GM19438 (cell line): ENCODE data around the gene CTIF.

Experiments used
- ATAC-seq: cut with Tn5 transposase; IDR thresholded peaks from one replicate; pipeline ENCODE4 v1.9.1; 2021; ENCODE audit warnings: low read depth; ENCODE audit not compliant: unreplicated experiment

Gene CTIF

DNA sequence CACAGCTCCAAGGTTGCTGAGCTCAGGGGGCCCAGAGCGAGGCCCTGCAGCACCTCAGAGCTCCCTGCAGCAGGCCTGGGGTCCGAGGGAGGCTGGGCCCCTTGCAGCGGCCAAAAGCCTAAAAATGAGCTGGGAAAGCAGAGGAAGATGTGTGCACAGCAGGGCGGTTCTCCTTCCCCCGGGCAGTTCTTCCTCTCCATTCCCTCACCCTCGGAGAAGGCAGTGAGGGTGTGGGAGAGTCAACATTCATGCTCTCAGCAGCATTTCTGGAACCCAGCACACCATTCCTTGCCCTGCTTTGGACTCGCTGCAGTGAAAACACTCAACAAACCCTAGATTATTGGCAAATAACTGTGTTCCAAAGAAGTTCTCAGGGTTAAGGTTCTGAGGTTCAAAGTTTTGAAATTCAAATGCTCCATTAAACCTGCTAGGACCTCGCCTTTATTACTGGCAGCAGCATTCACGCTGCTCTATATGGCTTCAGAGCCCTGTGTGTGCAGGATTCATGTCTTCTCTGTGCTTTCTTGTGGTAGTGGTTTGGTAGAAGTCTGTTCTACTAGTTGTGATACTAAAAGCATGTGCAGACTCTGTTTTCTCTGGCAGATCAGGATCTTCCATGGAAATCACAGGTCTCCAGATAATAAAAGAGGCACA is 79.1 kb downstream of the CTIF start:
- ATAC-seq = no peak

DNA sequence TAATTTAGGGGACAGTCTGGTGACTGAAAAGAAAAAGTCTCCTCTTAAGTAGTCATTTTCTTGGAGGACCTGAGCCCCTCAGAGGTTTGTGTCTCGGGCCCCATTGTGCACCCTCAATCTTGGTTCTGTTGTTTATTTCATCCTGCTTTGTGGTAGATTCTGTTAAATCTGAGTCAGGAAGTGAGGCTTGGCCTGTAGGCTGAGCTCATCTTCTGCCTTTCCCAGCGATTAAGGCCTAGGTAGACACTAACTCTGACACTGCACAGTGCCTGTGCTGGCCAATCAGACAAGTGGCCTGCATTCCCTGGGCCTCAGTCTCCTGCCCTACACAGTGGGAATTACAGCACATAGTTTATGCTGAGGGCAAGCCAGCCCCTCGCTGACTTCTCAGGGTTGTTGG is 80.2 kb downstream of the CTIF start:
- ATAC-seq = no peak

DNA sequence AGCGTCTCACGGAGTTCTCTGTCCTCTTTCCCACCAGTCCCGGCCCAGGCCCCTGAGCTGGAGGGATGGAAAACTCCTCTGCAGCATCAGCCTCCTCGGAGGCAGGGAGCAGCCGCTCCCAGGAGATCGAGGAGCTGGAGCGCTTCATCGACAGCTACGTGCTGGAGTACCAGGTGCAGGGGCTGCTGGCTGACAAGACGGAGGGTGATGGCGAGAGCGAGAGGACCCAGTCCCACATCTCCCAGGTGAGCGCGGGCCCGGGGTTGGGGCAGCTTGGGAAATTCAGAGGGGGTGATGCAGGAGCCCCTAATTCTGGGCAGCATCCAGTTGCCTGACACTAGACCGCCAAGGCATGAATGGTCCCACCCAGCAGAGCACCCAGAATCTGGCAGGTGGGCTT is 80.7 kb downstream of the CTIF start:
- no peak for ATAC-seq

DNA sequence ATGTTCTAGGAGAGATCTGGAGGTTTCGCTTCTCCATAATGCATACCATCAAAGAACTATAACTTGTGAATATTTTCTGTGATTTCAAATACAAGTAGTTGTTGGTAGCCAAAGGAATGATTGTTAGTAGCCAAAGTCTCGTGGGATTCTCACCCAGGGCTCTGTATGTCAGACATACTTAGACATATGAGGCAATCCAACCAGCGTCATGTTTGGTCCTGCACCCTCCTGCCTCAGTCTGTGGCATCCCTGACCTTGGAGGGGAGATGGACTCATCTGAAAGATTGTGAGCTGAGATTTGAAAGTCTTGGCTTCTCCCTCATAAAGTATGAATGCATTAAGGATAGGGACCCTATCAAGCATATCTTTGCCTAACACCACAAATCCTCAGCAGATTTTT is 81.2 kb downstream of the CTIF start:
- no peak for ATAC-seq

DNA sequence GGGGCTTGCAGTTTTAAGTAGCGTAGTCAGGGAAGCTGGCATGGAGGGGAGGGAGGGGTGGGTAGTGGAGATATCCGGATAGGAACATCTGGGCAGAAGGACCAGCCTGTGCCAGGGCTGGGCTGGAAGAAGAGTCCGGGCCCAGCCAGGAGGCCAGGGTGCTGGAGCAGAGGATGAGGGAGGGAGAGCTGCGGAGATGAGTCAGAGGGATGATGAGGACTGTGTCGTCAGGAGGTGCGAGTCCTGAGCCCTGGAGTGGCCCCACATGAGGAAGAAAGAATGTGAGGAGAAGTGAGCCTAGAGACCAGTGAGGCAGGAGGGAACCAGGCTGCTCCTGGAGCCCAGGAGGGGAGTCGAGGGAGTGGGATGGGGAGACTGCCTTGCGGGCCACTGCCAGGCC is 82.4 kb downstream of the CTIF start:
- ATAC-seq = no peak

DNA sequence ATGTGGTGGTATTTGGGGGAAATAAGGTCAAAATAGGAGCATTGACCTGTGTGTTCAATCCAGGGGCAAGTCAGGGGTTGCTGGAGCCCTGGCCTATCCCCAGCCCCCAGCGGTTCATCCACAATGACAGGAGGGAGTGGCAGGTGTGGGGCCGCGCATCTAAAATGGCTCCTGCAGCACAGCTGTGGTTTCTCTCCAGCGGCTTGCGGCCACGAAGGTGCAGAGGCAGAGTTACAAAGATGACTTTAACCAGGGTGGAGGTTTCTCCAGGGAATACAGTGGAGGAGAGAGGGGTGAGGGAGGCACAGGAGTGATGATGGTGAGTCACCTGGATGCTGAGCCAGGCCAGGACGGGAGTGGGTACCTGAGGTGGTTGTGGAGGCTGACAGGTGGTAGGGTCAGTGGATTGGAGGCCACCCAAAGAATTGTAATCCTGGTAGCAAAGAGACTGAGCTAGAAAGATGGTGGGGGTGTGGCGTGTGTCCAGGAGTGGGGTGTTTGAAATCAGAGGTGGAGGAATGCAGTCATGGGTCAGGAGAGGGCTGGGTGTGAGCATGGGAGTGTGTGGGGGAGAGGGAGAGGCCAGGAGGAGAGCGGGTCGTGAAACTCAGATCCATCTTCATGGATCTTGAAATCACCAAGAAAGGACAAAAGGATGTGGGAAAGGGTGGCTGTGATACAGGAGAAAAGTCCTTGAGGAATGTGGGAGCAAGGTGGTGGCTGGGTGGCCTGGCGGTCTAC is 83.2 kb downstream of the CTIF start:
- ATAC-seq = no peak

DNA sequence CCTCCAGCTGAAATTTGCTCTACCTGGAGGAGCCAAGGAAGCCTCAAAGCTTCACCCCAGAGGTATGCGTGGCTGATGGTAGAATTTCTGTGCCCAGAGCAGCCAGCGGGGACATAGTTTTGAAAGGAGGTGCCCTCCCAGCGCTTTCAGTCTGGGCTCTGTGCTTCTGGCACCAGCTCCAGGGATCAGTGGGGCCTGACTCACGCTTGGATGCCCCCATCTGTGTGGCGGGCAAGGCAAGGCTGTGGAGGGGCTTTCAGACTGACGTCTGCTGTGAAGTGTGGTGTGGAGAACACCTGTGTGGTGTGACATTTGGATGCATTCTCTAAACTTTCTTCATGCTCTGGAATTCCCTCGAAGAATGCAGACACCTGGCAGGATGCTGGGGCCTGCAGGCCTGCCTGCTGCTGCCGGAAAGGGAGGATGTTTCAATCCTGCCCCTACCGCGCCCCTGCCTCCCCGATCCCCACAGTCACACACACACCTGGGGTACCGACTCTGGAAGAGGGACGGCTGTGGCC is 84.1 kb downstream of the CTIF start:
- ATAC-seq = no peak

DNA sequence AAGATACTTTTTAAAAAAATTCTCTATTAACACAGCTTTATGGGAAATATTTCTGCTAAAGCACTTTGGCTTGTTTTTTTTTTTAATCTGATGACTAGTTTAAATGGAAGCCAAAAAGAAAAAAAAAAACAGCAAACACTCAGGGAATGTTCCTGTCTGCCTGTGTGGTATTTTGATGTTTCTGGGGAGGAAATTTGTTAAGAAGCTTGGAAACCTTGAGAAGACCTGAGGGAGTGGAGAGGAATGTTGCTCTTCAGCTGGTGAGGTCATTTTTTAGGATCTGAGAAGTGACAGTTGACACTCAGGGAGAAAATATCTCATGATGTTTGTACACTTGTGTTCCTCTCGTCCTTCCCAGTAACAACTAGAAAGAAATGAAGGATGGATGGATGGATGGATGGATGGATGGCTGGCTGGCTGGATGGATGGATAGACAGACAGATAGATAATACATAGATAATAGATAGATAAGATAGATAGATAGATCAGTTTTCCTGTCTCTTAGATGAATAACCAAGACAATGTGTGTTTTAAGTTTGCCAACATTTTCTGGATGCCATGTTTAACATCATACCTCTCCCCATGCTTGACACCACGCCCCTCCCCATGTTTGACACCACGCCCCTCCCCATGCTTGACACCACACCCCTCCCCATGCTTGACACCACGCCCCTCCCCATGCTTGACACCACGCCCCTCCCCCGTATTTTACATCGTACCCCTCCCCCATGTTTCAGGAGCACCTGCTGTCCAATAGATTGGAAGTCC is 84.8 kb downstream of the CTIF start:
- no peak for ATAC-seq

DNA sequence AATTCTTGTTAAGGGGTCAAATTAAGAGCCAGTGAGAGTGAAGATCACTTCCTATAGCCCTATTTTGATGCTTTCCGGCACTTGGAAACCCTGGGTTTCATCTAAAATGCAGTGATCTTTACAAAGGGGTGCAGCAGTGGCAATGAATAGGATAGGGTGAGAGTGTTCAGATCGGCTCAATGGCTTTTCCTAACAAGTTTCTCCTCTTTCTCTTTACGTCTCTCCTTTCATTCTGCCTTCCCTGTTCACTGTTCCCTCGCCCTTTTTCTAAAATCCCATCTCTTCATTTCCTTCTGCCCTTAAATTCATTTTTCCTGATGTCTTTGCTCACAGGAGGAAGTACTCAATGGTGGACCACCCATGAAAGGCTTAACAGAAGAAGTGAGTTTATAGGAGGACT is 86.0 kb downstream of the CTIF start:
- no peak for ATAC-seq

DNA sequence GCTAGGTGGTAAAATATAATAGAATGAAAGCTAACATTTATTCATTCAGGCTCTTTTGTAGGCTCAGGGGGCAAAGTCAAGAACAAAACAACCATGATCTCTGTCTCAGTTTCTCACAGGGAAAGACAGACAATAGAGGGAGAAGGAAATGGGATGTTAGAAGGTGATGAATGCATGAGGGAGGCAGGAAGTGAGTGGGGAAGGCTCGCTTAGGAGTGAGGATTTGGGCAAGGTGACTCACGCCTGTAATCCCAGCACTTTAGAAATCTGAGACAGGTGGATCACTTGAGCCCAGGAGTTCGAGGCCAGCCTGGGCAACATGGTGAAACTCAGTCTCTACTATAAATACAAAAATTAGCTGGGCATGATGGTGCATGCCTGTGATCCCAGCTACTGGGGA is 88.4 kb downstream of the CTIF start:
- ATAC-seq = no peak

DNA sequence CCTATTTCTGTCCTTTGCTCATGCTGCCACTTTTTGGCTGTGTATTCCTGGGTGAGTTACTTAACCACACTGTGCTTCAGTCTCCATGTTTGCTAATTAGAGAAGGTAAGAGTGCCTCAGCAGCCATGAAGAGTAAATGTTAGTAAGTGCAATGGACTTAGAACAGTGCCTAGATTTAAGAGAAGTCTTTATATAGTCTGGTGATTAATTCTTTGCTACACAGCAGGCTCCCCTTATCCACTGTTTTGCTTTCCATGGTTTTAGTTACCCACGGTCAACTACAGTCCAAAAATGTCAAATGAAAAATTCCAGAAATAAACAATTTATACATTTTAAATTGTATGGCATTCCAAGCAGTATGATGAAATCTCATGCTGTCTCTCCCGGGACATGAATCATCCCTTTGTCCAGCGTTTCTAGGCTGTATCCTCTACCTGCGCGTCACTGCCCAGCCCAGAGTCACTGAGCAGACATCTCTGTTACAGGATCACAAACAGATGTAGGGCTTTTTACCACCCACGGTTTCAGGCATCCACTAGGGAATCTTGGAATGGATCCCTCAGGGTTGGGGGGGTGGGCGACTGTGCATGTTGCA is 91.0 kb downstream of the CTIF start:
- ATAC-seq = no peak

DNA sequence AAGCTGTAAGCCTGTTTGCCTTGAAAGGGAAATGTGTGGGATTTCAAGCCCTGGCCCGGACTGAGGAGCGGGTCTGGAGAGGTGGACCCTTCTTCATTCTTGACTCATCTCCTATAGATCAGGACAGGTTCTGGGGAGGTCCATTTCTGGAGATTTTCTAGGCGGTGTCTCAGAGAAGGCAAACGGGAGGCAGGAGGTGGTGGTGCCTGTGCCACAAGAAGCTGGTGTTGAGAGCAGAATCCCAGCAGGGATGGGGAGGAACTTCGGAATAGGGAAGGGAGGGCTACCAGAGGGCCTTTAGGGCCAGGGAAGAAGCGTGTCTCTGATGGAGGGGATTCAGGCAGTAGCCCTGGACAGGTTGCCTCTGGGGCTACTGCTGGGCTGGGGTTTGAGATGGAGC is 93.0 kb downstream of the CTIF start:
- ATAC-seq = no peak

DNA sequence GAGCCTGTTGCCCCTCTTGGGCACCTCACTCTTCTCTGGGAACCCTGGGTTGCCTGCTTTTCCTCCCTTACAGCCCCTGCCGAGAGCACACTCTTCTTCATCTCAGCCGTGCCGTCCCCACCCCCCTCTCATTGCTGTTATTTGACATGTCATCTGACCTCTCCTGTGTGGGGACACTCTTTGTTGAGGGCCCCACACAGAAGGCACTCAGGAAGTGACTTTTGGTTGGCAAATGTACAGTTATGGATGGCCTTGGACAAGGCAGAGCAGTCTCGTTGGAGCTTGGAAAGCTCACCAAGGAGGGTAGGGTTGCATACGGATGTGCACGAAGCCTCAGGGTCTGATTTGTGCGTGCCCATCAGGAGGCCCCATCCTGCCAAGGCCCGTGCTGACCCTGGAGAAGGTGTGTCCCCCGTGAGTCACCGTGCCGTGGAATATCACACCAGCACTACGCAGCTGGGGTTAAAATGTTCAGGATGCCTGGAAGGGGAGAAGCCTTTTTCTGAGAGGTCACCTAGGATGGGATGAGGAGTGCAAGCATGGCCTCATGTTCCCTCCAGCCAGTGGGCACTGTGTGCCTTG is 93.9 kb downstream of the CTIF start:
- ATAC-seq = no peak

DNA sequence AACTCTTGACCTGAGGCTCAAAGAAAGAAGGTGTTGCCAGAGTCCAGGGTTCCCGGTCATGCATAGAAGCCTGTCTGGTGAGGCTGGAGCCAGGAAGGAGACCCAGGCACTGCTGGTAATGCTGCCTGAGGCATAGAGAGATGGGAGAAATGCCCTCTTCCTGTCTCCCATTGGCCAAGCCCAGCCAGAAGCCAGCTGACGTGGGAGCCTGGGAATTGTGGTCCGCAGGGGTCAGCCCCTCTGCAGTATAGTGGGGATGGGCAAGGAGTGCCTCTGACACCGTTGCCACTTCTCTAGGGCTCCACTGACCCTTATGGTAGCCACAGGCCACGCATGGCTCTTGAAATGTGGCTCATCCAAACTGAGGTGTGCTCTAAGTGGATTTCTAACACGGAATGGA is 95.7 kb downstream of the CTIF start:
- no peak for ATAC-seq

DNA sequence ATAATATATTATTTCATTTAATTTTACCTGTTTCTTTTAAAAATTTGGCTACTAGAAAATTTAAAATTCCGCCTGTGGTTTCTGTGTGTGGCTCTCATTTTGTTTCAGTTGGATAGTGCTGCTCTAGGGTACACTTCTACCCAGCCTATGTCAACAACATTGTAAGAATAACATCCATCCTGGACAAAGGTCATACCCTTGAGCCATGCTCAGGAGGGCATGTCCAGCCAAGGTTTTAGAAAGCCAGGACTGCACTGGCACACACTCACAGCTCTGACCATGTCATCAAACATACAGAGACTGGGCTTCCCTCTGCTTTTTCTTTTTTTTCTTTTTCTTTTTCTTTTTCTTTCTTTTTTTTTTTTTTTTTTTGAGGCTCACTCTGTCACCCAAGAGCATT is 96.1 kb downstream of the CTIF start:
- ATAC-seq = no peak

DNA sequence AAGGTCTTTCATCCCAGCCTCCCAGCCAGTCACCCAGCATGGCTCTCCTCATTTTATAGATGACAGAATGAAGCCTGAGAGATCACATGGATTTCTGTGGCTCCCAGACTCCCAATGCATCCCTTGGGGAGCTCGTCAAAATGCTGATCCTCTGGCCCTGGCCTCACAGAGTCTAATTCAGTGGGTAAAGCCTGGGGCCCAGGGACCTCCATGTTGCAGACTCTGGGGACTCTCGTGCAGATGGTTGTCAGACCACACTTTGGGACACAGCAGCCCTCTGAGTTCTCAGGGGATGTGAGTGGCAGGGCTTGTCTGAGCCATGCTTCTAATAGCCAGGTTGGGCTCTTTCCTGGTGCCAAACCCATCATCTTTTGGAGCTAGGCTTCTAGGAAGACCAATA is 97.0 kb downstream of the CTIF start:
- ATAC-seq = no peak

DNA sequence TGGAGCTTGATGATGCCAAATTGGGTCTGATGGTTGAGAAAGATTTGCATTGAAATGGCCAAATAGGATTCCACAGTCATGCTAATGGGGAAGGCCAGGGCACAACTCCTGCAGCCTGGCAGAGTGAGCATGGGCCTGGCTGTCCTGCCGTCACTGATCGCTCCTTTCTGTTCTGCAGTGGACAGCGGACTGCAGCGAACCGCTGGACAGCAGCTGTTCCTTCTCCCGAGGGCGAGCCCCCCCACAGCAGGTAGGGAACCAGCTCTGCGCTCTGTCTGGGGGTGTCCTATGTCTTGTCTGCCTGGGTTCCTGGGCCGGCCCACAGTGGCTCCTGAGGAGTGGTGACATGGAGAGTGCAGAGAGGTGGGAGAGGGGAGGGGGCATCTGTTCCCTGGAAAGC is 97.6 kb downstream of the CTIF start:
- ATAC-seq = no peak

DNA sequence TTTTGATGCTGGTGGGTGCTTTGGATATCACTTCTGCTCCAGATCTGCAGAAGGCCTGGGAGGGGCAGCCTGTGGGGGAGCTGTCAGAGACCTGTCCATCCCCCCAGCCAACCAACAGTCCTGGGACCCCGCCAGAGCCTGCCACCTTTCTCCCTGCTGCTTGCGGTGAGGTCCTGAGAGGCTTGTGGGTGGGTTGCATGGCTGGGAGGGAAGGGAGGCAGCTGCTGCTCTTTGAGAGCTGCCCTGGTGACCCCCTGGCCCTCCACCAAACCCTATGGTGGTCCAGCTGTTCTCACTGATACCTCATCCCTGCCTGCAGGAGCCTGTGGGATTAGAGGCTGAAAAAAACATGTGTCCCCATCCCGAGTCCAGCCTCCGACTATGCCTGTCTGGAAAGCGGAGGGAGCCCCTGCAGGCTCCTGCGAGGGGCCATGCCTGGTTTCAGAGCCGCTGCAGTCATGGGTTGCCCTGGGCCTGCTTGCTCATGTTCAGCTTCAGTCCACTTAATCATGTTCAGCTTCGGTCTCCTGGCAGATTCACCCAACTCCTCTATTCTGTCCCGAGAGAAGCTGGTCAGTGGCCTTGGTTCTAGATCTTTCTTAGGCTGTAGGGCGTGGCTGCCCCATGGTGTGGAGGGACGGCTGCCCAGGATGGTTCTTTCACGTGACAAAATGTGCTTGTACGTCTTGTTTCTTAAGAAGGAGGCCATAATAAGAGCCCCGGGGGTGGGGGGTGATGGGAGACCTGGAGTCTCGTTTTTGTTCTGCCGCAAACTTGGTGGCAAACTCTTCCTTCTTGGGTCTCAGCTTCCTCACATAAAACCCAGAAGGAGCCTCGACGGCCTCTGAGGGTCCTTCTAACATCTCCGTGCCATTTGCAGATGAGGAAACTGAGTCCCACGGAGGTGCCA is 98.5 kb downstream of the CTIF start:
- no peak for ATAC-seq

DNA sequence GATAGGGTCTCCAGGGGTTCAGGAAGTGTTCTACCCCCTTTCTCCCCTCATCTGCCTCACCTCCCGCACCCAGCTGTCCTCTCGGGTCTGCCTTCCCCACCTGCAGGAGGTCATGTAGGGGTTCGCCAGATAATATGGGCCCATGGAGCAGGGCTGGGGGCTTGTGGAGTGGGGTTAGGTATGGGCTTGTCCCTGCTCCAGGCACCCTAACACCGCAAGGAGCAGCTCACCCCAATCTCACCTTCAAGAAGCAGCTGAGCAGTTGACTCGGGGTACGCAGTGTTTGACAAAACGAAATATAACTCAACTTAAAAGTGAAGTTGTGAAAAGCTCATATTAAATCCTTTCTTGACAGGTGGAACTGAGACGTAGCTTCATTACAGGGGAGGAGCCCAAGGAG is 99.6 kb downstream of the CTIF start:
- no peak for ATAC-seq
